HS-27A (cell line): ENCODE data around the gene NR5A1.

ENCODE experiments used
- DNase-seq: peaks from one replicate; pipeline ENCODE4 v3.0.0-alpha.2; 2012; ENCODE audit warnings: low read depth, missing footprints

The NR5A1 gene

DNA sequence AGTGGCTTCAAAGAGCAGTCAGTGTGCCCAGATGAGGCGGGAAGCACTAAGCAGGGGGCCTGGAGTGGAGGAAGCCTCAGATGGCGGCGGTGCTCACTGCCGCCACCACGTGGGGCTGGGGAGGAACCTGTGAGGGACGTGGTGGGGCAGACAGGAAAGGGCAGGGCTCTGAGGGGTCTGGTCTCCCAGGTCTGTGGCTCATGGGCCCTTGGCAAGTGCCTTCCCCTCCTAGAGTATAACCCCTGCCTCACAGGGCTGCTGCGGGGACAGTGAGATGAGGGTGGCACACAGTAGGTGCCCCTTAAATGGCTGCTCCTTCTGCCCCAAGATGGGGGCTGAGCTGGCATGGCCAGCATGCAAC, 26.6 kb downstream of the NR5A1 start:
- DNase-seq = no peak

- no peak for DNase-seq
Observed at GRCh38 chr9:124479947-124480620, 27.1 kb downstream of the NR5A1 start.

DNA sequence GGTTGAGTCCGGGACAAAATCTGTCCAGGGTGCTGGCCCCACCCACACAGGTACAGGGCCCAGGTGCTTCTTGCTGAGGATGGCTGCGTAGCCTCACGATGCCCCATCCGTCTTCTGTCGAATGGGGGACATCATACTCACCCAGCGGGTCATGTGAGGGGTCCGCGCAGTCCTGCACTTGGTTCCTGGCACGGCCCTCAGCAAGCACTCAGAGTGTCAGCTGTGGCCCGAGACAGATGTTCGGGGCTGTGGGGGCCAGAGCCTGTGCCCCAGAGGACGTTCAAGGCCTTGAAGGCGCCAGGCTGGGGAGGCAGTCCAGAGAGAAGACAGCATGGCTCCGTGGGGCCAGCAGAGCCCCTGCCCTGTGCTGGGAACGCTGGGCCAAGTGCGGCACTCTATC, 27.8 kb downstream of the NR5A1 start:
- DNase-seq = no peak

- no peak for DNase-seq
Observed at GRCh38 chr9:124478354-124478753, 28.8 kb downstream of the NR5A1 start.

GRCh38 chr9:124477648-124478285, 29.4 kb downstream of the NR5A1 start:
- DNase-seq = no peak

- no peak for DNase-seq
Observed at GRCh38 chr9:124477211-124477647, 30.0 kb downstream of the NR5A1 start.

- DNase-seq = no peak
Observed at GRCh38 chr9:124475868-124476690, 31.1 kb downstream of the NR5A1 start.

DNA sequence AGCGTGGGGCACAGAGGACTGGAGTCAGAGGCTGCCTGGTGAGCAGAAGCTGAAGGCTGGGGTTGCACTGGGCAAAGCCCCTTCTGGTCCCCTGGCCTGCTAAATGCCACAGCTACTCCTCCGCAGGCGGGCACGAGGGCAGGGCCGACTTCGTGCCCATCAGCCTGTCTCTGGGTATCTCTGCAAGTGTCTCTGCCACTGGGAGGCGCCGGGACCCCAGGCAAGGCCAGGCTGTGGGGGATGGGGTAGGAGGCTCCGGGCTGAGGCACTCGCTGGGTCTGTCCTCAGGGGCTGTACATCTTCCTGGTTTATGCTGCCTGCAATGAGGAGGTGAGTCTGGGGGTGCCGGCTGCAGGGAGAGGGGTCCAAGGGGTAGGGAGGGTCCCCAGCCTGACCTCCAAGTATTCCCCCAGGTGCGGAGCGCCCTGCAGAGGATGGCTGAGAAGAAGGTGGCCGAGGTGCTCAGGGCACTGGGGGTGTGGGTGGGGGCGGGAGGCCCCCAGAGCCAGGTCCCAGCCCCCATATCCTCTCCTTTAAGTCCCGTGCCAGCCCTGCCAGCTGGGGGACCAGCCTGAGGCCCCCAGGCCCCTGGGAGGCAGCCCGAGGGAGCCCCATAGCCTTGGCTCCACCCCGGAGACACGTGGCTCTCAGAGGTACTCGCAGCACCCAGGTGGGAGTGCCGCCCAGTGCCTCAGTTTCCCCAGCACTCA, 31.9 kb downstream of the NR5A1 start:
- DNase-seq = no peak

DNA sequence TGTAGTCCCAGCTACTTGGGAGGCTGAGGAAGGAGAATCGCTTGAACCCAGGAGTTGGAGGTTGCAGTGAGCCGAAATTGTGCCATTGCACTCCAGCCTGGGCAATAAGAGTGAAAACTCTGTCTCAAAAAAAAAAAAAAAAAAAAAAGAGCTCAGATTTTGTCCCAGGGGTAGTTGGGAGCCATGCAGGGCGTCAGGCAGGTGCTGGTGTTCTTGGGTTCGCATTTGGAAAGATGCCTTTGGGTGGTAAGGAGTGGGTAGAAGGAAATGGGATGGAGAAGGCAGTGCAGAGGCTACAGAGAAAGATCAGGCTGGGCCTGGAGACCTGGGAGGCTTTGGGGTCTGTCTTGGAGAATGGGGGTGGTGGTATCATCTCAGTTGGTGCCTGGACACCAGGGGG, 33.0 kb downstream of the NR5A1 start:
- DNase-seq = no peak

DNA sequence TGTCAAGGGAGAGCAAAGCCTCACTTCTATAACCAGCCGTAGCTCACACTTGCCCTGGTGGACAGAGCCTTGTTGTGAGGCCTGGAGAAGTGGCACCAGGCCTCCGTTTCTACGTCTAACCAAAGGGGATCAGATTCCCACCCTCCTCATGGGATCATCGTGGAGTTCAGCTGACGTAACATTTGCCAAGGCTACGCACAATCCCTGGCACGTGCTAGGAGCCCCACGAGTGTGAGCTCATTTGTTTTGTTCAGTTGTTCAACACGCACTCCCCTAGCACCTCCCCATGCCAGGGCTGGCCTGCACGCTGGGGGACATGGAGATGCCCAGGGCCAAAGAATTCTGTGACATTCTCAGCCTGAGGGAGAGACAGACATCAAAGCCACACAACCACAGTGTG, 33.9 kb downstream of the NR5A1 start:
- DNase-seq = no peak

DNA sequence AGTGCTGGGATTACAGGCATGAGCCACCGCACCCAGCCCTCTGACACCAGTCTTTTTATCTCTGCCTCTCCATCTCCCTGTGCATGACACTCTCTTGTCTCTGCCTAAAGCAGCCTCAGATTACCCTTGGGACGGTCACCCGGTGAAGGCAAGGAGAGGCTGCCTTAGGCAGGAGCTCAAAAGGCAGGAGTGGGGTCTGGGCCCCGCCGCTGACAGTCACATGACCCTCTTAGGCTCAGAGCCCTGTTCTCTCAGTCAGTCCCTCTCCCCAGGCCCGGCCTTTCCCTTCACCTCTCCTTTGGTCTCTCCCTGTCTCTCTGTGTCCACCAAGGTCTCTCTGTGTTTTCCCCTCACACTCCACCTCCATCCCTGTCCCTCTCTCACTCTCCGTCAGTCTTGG, 34.4 kb downstream of the NR5A1 start:
- DNase-seq = no peak

DNA sequence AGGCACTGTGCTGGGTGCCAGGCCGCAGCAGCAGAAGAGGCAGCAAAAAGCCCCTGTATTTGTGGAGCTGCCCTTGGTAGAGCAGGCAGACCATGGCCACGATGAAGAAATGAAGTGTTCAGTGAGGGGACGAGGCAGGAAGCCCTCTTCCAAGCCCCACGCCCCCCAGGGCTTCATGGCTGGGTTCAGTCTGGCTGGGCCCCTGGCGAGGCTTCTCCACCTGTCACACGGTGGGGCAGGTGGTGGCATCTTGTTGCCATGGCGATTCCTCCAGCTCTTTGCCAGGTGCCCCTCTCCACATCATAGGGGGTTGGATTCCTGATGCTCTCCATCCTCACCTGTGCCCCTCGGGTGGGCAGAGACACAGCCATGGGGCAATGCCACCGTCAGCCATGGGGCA, 35.4 kb downstream of the NR5A1 start:
- no peak for DNase-seq

DNA sequence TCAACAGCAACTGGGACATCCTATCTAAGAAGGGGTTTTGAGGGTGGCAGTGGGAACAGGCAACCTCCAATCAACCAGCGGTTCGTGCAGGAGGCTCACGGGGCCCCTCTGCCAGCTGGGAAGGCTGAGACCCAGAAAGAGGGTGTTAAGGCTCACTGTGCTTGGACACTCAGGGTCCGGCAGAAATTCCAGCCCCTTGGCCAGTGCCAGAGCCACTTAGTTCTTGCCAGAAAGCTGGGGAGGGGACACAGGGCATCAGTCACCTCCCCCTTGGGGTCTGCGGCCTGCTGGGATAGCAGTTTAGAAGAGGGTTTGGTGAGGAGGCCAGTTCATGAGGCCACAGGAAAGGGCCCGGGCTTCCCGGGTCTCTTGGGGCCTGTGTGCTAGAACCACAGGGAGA, 36.5 kb downstream of the NR5A1 start:
- DNase-seq = no peak

DNA sequence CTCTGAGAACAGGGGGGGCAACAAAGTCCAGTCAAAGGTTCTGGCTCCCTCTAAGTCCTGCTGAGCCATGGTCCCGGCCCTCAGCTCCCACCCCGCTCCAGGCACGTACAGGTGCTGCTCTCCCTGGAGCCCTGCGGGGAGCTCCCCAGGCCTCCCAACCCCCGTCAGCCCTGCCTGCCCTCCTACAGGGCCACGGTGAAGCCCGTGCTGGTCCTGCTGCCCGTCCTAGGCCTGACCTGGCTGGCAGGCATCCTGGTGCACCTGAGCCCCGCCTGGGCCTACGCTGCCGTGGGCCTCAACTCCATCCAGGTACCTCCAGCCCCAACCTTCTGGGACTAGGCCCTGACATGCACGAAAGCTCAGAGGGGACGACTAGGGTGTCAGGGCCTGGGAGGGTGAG, 36.9 kb downstream of the NR5A1 start:
- DNase-seq = no peak

DNA sequence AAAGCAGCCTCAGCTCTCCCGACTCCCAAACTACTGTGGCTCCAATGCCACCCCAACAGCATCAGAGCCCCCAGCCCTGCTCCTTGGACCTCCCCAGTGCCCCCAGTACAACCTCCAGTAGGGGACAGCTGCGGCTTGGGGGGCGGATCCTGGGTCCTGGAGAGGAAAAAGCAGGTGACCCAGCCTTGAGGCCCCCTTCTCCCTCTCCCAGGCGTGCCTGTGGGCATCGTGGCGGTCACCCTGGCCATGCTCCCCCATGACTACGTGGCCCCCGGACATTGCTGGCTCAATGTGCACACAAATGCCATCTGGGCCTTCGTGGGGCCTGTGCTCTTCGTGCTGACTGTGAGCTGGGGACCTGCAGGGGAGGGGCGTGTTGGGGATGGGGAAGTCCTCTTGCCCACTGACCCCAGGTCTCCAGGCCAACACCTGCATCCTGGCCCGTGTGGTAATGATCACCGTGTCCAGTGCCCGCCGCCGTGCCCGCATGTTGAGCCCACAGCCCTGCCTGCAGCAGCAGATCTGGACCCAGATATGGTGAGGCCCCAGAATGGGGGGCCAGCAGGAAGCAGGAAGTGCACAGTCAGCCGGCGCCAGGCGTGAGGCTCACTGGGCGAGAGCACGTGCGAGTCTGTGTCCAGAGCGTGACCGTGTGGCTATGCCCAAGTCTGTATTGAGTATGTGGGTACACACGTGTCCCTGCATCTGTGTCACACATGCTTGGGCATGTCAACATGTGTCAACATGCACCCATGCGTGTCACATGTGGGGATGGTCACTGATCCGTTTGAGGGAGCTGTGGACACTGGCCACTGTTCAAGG, 38.0 kb downstream of the NR5A1 start:
- DNase-seq = no peak

GRCh38 chr9:124468061-124468740, 39.0 kb downstream of the NR5A1 start:
- DNase-seq = no peak

- no peak for DNase-seq
Observed at GRCh38 chr9:124467410-124468060, 39.7 kb downstream of the NR5A1 start.

GRCh38 chr9:124465736-124466135, 41.5 kb downstream of the NR5A1 start:
- no peak for DNase-seq

DNA sequence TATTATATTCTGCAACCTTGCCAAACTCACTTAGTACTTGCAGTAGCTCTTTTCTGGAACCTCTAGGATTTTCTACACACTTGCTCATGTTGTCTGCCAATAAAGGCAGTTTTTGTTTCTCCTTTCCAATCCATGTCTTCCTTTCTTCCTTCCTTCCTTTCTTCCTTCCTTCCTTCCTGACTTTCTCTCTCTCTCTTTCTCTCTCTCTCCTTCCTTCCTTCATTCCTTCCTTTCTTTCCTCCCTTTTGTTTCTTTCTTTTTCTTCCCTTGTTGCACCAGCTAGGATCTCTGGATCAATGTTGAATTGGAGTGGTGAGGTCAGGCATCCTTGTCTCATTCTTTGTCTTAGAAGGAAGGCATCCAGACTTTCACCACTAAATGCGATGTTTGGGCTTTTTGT, 44.5 kb downstream of the NR5A1 start:
- DNase-seq = no peak

GRCh38 chr9:124458441-124458840, 48.8 kb downstream of the NR5A1 start:
- DNase-seq = no peak
